ENCODE results near the gene LRFN5.

The LRFN5 gene

DNA sequence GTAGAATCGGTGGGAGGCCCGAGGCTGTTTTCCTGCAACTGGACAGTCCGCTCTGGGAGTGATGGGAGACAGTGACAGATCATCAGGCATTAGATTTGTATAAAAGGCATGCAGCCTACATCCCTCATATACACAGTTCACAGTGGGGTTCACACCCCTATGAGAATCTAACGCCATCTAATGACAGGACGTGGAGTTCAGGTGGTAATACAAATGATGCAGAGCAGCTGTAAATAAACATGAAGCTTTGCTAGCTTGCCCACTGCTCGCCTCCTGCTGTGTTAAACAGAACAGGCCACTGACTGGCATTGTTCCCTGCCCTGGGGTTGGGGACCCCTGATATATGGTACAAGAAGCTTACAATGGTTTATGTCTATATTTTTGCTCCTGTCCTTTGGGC, 179.0 kb downstream of the LRFN5 start:
- DNase-seq = peak; percentile 79

DNA sequence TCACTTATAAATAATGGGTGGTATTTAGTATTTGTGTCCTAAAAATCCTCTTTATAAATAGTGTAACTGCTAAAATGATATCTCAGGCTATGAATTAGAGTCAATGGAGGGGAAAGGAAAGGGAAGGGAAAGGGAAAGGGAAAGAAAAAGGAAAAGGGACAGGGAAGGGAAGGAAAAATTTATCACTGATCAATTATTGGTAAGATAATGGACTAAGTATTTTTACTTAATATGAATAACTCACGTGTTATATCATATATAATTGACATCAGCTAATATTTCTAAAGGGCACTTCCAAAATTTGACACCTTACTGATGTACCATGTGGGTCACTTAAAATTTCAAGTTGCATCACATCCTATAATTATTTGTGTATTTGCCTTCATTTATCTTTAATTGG, 193.1 kb downstream of the LRFN5 start:
- DNase-seq = no peak

GRCh38 chr14:41805633-41806032, 199.0 kb downstream of the LRFN5 start:
- DNase-seq = no peak

DNA sequence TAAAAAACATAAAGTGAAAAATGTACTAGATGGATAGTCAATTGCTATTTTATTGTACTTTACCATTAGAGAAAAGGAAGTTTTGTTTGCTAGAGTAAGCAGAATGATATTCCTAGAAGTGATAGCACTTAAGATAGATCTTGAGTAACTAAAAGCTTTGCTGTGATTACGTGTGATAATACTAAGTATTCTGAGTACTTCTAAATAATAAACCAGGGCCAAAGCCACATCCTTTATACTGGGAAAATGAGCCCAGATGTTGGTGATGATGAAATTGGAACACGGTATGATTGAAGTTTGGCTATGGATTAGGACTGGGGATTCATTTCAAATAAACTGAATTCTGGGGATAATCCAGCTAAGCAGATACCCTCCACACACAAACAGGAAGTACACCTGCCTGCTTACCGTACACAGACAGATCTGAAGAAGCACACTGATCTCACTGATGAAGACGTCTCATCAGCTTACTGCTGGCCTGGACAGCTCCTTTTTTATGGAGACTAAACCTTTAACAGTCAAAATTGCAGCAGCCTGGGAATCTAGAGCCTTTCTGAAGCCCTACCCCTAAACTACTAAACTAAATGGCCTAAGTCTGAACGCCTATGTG, 199.8 kb downstream of the LRFN5 start:
- DNase-seq = no peak

DNA sequence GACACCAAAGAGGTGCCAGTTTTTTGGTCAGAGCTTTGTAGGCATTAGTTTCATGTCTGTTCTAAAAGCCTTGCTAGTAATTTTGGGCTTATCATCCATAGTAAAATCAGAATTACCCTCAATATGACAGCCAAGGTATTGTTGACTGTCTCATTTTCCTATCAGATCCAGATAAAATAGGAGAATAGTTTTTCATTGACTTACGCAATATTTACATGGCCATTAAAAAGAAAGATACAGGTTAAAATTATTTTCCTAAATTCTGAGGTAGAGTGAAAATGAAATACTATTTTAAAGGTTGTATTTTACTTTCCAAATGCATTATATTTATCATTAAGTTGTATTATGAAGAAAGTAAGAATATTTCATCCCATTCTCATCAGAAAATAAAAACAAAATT, 203.7 kb downstream of the LRFN5 start:
- DNase-seq = no peak

- no peak for DNase-seq
Observed at GRCh38 chr14:41817626-41818025, 210.9 kb downstream of the LRFN5 start.

- no peak for DNase-seq
Observed at GRCh38 chr14:41824441-41824840, 217.8 kb downstream of the LRFN5 start.

- no peak for DNase-seq
Observed at GRCh38 chr14:41825622-41826021, 218.9 kb downstream of the LRFN5 start.

DNA sequence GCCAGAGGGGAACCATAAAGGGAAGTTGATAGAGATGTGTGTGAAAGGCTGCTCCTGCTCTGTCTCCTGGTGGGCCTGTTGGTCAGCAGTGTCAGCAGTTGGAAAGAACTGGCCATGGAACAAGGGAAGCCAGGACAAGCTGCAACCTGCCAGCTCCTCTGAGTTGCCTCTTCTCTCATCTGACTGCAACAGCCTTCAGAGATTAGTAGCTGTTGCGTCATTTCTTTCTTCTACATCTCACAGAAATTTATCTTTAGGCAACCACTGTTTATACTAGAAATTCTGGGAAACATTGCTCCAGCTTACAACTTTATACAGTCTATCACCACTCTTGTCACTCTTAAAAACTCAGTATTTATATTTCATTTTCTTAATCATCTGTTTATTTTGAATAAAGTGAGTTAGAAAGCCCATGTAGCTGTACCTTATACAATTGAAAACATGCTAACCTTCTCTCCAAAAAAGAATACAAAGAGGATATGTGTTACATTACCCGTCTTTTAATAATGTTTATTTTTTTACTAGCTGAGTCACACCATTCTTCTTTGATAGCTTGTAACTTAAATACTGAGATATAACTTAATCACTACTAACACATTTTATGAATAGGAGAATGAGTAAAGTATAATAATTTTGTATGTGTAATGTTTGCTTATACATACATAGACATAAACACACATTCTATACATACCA, 224.2 kb downstream of the LRFN5 start:
- DNase-seq = no peak

GRCh38 chr14:41839661-41840060, 233.0 kb downstream of the LRFN5 start:
- no peak for DNase-seq

GRCh38 chr14:41859336-41859735, 252.7 kb downstream of the LRFN5 start:
- DNase-seq = no peak

DNA sequence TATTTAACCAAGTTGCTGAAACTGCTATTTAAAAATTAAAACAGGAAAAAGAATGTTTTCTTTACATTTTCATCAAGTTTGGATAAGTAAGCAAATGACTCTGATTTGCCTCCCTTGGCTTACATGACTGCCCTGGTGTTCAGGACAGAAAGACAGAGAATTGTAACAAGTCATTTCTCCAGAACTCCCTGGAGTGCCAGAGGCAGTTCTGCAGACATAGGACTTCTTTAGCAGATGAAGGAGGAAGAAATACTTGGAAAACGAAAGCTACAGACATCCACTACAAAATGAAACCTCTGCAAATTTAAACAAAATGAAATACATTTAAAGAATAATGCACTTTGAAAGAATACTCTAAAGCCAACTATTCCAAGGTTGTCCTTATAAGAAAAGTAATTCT, 253.9 kb downstream of the LRFN5 start:
- DNase-seq = no peak

GRCh38 chr14:41865894-41866293, 259.2 kb downstream of the LRFN5 start:
- DNase-seq = no peak

DNA sequence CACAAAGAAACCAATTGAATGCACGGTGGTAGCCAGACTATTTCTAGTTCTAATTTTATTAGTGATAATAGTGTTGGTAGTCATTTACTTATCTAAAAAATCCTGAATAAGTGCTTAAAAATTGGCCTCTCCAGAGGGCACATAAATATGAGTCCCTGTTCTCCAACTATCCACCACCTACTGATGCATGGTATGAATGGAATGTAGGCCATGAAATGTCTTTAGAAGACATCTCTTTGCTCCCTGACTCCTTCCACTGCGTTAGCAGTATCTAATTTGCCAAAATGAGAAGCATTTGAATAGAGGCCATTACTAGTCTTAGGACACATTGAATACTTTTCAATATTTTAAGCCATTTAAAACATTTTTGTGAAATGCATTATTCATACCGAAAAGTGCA, 261.7 kb downstream of the LRFN5 start:
- no peak for DNase-seq

GRCh38 chr14:41872931-41873685, 266.4 kb downstream of the LRFN5 start:
- no peak for DNase-seq

GRCh38 chr14:41873686-41874317, 267.1 kb downstream of the LRFN5 start:
- no peak for DNase-seq

DNA sequence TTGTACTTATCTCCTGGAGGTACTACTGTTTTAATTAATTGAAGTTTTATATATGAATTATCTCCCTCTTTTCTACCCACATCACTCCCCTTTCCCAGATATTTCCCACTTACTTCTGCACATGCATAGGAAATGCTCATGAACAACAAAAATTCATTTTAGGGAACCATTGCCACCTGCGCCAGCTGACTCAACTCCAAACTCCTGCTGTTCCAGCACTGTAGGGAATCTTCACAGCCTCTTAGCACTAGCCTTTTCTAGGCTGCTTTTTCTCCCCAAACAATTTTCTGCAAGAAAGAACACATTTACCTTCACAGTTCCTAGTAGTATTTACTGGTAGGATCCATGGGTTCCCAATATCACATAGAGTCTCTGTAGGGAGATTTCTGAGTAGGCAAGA, 268.4 kb downstream of the LRFN5 start:
- no peak for DNase-seq

- no peak for DNase-seq
Observed at GRCh38 chr14:41878321-41878720, 271.6 kb downstream of the LRFN5 start.

GRCh38 chr14:41891624-41892023, 284.9 kb downstream of the LRFN5 start:
- no peak for DNase-seq

DNA sequence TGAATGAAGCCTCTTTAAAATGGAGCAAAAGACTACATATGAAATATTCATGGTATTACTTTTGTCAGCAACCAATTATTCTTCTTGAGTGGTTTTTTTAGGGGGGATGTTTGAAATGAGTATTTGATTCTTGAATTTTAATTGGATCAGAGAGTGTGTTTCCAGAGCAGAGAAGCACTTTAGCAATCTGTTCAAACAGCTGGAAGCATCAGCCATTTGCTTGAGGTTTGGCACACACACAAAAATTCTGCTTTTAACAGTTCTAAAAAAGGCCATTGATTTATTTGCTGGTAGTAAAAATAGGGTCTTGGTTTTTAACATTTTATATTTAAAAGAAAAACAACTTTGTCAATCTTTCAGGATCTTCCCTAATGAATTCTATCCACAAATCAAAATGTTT, 292.7 kb downstream of the LRFN5 start:
- DNase-seq = peak; percentile 69

- peak; percentile 18 for DNase-seq
Observed at GRCh38 chr14:41900644-41901043, 294.0 kb downstream of the LRFN5 start.

GRCh38 chr14:41901089-41901488, 294.4 kb downstream of the LRFN5 start:
- DNase-seq = no peak

DNA sequence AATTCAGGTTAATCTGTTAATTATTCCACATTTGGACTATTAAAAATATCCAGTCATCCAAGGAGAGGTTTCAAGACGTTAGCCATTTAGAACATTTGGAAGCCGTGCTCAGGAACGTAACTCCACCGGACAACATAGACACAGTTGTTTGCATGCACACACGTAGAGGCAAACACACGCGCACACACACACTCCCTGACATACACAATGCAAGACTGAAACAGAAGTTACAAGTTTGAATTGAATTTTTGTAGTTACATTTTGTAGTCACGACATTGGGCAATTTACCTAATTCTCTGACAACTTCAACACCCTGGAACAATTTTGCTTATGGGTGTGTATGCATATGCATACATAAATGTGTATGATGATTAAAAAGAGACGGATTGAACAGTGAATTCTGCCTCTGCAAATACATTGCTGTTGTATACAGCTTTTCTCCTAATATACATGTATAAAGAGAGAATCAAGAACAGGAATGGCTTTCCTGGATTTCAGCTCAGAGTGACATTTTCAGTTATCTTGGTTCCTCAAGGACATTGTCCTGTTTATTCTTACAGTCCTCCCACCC, 298.8 kb downstream of the LRFN5 start:
- DNase-seq = no peak
